GM21717 (cell line): ENCODE results near the gene ETS2.

Experiments
- ATAC-seq: cut with Tn5 transposase; IDR thresholded peaks from one replicate; pipeline ENCODE4 v1.9.1; 2021; ENCODE audit warnings: mild to moderate bottlenecking, moderate library complexity; ENCODE audit not compliant: unreplicated experiment

The ETS2 gene

GRCh38 chr21:38800924-38801744 lies 4.6 kb upstream of the ETS2 start:
- ATAC-seq, result no peak

DNA sequence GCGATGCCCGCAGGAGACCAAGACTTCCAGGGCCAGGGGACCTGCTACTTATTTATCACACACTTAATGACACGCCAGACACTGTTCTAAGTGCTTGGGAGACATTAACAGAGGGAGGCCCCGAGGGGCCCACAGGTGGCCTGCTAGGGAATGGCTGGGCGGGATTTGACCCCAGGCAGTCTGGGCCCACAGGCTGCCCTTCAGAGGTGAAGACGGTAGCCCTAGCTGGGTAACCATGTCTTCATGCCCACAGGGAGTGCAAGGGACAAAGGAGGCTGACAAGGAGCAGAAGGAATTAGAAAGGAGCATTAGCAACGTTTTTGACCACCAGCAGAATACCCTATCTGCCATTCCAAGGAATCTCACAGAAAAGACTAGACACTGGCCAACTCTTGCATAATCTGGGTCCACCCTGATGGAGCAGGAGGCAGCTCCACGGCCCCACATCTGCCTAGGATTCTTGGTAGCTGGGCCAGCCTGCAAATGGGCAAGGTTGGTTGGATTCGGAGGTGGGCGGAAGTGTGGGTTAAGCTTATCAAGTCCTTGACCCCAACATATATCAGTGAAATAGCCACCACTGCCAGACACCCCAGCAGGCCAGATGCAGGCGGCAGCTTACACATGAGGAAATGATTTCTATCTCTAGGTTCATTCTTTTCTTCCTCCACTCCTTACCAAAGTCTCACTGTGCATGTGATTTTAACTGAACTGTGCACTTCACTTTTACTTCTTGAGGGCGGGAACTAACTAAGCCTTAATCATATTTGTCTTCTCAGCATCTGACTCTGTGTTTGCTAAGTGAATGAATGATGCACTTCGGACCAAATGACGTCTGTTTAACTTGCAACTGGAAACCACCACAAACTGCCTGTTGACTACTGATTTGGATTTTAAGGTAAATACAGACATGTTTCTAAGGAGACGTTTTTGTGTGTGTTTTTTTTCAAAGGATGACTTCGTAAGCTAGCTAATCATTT lies 3.4 kb upstream of the ETS2 start:
- no peak for ATAC-seq

GRCh38 chr21:38803075-38803660 lies 2.6 kb upstream of the ETS2 start:
- ATAC-seq, result no peak

GRCh38 chr21:38804030-38804788 lies 1.5 kb upstream of the ETS2 start:
- no peak for ATAC-seq

DNA sequence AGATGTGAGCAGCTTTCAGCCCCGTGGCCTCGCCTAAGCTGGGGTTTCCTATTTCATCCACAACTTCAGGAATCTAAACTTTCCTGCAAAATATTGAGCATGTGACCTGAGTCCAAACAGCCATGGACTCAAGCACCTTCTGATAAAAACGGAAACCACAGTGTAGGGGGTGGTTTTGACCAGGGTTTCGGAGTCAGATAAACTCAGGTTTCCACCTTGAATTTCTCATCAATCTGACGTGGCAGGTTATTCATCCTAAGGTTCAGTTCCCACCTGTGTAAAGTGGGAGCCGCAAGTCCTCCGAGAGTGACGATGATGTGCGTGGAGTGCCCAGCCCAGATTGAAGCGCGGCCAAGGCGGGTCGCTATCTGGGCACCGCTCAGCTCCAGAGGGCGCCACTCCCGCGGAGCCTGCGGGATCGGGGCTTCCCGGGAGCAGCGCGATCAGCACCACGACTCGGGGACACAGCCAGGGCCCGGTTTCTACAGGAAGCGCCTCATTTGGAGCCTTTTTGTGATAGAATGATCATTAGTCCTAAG lies 871 bp upstream of the ETS2 start:
- peak; percentile 14 for ATAC-seq

DNA sequence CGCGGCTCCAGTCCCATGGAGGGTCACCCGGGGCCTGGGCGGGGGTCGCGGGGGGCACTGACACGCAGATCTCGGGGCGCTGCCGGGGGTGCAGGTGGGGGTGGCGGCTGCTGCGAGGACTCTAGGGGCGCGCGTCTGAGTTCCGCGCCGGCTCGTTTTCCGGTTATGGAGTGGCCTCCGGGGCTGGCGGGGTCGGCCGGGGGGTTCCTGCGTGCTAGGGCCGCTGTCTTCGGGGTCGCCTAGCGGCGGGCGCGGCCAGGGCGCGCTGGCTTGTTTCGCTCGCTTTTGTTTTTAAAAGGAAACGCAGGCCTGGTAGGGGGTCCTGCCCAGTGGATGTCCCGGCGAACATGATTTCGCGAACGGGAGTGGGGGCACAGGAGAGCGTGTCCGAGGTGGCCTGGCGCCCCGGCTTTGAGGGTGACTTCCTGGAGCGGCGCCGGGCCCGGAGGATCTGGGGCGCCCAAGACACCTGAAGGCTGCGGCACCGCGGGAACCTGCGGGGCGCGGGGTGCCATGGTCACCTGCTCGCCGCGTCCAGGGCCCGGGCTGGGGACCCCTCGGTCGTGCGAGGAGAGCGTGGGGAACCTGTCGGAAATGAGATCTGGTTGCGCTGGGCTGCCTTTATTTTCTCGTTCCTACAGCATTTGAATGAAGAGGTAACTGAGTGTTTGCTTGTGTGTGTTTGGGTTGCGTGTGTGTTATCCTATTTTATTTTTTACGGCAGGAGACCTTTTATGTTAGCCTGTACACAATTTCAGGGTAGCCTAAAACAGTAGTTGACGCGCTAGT lies 618 bp downstream of the ETS2 start:
- ATAC-seq, result no peak

DNA sequence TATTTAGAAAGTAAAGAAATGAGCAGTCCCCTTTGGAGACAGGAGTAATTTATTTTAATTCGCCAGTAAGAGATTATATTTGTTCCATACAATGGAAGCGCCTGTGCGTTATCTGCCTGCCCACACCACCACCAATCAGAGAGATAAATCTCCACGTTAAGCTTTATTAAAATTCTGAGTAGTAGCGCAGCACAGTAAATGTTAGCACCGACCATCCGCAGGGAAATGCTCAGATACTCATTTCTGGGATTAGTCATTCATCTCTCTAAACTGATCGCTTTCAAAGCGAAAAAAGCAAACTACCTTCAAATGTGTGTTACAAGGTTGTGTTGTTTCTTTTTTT lies 1.2 kb downstream of the ETS2 start:
- ATAC-seq, result no peak

- ATAC-seq, result no peak
Observed at GRCh38 chr21:38807441-38807871, 1.7 kb downstream of the ETS2 start.

GRCh38 chr21:38807986-38808385 lies 2.3 kb downstream of the ETS2 start:
- ATAC-seq, result no peak

GRCh38 chr21:38809198-38809878 lies 3.6 kb downstream of the ETS2 start:
- ATAC-seq, result no peak

DNA sequence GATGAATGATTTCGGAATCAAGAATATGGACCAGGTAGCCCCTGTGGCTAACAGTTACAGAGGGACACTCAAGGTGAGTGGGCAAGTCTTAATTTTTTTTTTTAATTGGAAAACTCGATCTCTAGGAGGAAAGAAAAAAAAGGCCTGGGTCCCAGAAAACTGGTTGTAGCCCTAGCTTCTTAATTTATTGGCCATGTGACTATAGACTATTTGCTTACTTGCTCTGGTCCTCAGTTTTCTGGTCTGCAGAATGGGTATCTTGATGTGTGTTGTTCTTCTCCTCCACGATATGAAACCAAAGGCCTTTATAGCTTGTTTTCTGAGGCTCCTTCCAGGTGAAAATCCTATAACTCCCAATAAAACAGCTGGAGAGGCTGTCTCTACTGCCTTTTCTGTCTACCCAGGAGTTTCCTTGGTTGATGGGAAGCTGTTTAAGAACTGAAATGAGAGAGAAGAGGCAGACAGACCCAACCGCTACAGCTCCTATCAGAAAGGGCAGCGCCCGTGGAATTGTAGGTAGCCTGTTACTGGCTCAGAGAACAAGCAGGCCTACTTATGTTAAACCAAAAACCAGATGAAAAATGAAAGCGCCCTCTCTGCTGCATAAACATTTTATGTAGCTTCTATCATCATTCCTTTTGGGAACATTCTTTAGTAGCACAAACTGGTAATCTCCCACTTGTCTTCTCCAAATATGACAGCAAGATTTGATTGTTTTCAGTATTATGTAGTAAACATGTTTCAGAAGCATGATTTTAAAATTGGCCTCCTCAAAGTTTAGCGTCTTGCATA lies 4.5 kb downstream of the ETS2 start:
- no peak for ATAC-seq

- ATAC-seq, result no peak
Observed at GRCh38 chr21:38810826-38811164, 5.1 kb downstream of the ETS2 start.

DNA sequence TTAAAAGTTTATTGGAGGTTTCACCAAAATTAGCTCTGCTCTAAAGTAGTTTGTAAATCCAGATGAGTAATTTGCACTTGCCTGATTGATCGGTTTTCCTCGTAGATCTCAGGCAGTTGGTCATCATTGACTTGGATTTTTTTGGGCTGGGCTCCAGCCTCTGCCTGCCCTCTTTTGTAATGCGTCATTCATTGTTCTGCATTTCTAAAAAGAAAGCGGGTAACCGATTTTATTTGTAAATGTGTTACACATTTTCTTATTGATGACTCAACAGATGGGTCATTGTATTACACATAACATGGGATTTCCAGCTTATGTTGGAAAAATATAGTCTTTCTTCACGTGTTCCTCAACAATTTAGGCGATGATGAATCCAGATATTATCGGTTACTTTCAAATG lies 5.5 kb downstream of the ETS2 start:
- ATAC-seq, result no peak

GRCh38 chr21:38813143-38813542 lies 7.4 kb downstream of the ETS2 start:
- no peak for ATAC-seq

GRCh38 chr21:38813547-38813946 lies 7.8 kb downstream of the ETS2 start:
- no peak for ATAC-seq

DNA sequence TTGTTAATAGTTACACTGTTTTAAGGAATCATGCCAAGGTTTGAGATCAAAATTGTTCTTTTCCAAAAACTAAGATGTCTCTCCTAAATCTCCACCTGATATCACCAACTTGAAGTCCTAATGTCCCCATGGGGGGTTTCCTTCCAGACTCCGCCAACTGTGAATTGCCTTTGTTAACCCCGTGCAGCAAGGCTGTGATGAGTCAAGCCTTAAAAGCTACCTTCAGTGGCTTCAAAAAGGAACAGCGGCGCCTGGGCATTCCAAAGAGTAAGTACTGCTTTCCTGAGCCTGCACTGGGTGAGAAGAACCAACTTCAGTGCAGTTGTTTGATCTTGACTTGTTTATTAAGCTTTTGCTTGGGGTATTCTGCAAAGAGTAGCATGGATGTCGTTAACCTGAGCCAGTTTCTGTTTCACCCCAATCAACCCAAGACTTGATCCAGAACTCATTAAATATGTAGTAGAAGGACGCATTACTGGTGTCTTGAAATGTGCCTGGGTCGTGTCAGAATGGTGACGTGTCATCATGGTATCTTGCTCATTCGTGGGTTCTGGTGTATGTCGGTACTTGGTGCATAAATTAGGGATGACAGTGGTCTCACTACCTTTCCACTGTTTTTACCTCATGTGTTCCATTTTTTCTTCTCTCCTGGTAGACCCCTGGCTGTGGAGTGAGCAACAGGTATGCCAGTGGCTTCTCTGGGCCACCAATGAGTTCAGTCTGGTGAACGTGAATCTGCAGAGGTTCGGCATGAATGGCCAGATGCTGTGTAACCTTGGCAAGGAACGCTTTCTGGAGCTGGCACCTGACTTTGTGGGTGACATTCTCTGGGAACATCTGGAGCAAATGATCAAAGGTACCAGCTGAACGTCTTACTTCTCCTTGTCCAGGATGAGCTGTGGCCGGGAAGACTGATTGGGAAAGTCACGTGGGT lies 8.7 kb downstream of the ETS2 start:
- no peak for ATAC-seq

GRCh38 chr21:38815060-38815405 lies 9.3 kb downstream of the ETS2 start:
- ATAC-seq, result no peak
